ENCODE measurements around the gene SERF2.

Gene SERF2

DNA sequence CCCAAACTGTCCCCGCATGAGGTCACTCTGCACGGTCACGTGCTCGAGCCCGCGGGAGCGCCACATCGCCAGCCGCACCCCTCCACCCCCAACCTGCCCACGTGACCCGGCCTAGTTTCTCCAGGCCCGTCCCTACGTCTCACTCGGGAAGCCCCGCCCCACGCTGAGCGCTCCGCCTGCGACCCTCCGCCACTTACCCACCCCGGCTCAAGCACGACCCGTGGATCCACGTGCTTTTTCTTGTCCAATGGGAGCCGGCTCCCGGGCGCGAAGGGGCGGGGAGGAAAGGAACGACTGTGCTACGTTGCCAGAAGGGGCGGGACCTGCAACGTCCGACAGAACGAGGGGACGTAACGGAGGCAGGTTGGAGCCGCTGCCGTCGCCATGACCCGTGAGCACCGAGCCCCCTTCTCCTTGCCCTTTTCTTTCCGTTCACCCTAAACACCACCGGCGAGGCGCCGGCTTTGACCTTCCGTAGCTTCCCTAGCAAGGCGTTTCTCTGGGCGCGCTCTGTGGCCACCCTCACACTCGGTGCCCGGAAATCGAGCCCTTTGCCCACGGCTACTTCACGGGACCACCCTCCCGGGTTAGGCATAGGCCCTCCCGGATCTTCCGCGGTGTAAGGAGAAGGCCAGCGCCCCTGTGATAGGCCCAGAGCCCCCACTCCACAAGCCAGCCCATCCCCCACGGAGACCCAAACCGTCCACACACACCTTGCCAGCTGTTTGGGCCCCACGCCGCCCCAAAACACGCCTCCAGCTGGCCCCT is at the start of gene SERF2:
Gene SERF2, plus strand, starts transcription at position 328 of the 768 bp plus-strand sequence. Its CDS starts 57 bp downstream, at position 385.
- DNase-seq: peak; percentile 100

DNA sequence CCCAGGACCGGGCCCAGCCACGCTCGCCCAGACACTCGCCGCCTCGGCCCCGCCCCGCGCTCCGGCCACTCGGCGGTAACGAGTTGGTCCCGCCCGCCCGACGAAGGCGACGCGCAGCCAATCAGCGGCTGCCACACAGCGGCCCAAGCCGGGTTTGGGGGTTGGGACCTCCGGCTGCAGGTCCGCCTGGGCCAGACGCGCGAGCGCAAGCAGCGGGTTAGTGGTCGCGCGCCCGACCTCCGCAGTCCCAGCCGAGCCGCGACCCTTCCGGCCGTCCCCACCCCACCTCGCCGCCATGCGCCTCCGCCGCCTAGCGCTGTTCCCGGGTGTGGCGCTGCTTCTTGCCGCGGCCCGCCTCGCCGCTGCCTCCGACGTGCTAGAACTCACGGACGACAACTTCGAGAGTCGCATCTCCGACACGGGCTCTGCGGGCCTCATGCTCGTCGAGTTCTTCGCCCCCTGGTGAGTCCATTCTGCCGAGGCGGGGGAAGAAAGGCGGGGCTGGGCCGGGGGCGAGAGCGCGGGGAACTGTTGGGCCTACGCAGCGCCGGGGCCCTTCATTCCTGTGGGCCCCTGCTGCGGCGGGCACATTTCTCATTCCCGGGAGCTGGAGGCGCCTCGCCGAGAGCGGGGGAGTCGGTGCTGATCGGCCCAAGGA is 45.7 kb upstream of the SERF2 start, which contains the start of gene PDIA3:
Gene PDIA3, plus strand, starts transcription at position 194 of the 658 bp plus-strand sequence. Its CDS starts 102 bp downstream, at position 296.
- DNase-seq: peak; percentile 91

DNA sequence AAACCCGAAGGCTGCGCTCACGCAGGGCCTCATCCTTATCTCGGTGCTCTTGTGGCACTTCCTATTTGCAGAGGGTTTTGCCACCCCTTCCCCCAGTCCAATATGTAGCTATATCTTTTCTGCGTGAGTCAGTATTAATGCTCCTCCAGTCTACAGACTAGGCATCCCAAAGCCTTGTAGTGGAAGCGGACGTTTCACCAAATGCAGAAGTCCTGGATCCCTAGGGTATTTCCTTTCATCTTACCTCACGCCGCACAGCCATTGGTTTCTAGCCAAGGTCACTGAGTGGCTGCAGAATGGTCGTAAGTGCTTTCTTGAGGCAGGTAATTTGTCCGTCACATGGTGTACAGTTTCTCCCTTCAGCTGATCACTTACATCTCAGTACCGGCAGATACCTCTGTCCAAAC is 45.2 kb upstream of the SERF2 start:
- DNase-seq: peak; percentile 45

DNA sequence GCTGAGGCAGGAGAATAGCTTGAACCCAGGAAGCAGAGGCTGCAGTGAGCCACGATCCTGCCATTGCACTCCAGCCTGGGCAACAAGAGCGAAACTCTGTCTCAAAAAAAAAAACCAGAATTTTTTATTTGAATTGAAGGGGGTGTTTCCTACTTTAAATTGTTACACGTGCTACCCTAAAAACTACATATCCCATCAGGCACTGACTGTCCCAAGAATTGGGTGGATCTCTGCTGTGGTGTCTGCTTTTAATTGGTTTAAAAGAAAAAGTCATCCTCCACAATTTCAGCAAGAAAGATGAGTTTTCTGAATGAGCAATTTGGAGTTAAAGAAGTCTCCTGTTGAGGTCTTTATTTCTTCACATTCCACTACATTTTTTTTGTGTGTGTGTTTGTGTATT is 43.7 kb upstream of the SERF2 start:
- DNase-seq: peak; percentile 13

DNA sequence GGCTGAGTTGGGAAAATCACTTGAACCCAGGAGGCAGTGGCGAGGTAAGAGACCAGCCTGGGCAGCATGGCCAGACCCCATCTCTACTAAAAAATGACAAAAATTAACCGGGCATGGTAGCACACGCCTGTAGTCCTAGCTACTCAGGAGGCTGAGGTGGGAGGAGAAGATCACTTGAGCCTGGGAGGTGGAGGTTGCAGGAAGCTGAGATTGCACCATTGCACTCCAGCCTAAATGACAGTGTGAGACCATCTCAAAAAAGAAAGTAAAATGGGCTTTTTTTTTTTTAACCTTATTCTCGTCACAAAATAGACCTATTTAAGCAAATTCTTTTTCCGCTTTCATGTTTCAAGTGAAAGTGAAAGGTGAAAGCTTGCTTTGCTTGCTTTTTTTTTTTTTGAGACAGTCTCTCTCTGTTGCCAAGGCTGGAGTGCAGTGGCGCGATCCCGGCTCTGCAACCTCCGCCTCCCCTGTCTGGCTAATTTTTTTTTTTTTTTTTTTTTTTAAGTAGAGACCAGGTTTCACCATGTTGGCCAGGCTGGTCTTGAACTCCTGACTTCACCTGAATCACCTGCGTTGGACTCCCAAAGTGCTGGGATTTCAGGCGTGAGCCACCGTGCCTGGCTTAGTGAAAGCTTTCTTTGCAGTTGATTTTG is 42.3 kb upstream of the SERF2 start:
- no peak for DNase-seq

DNA sequence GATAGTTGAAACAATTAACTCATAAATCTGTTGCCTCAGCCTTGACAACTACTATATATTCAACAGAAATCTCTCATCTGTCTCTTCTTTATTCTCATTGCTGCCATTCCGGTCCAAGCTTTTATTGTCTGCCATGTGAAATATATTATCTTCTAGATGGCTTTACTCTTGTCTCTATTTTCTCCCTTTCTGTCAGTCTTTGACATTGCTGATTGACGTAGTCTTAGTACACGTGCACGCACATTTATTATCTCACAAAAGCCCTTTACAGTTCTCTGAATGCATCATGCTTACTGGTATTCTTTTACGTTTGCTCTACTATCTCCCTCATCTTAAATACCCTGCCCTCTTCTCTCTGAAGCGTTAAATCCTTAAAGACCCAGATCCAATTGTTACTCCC is 40.2 kb upstream of the SERF2 start:
- DNase-seq: no peak

DNA sequence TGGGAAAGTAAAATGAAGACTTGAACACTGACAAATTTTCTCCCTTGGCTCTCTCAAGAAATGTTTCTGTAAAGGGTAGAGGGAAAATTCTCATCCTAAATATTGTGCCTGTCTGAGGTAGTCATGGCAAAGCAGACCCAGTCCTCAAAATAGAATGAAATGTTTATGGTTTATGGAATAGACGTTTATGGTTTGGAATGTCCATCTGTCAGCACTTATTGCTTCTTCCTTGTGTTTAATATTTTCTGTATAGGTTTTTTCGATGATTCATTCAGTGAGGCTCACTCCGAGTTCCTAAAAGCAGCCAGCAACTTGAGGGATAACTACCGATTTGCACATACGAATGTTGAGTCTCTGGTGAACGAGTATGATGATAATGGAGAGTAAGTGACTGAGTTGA is 29.3 kb upstream of the SERF2 start:
- DNase-seq: peak; percentile 81

DNA sequence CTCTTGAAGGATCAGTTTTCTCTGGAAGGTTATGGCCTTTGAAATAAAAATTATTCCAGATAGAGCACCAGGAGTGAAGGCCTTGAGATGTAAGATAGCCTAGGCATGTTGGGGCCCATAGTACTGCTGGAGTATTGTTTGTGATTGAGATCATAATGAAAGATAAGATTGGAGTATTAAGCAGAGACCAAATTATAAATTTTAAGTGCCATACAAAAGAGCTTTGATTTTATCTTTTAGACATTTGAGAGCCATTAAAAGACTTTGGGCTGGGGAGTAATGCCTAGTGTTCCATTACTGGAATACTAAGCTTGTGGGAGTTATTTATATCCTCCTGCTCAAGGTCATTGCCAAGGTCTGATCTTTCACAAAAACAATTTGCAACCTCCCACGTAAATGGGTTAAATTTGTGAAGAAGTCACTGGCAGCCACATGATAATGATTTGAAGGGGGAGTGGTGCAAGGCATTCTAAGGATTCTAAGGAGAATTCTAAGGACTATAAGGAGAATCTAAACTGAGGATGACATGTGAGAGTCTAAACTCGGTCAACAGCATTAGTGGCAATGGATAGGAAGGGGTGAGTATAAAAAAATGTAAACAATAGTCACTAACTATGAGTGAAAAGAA is 28.2 kb upstream of the SERF2 start:
- peak; percentile 22 for DNase-seq

DNA sequence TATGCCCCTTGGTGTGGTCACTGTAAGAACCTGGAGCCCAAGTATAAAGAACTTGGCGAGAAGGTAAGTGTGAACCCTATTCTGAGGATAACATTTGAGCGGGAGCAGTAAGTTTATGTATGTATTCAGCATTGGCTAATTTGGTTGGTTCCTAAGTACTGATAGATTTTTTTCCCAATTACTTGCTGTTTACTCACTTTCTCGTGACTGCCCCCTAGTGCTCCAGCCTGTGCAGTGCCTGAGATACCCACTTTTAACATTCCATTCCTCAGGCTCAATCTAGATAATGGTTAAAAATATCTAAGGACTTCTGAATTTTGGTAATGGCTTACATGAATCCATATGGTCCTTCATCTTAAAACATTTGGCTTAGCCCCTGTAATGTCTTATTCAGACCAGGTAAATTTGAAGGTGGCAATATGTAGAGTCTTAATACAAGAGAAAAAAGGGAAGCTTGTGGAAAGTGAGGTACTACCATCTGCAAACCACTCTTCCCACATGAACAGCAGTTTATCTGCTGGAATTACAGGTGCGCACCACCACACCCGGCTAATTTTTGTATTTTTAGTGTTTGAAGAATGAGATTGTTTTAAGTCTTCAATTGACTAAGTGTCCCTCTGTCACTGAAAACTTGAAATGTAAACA is 22.4 kb upstream of the SERF2 start:
- DNase-seq: peak; percentile 59

DNA sequence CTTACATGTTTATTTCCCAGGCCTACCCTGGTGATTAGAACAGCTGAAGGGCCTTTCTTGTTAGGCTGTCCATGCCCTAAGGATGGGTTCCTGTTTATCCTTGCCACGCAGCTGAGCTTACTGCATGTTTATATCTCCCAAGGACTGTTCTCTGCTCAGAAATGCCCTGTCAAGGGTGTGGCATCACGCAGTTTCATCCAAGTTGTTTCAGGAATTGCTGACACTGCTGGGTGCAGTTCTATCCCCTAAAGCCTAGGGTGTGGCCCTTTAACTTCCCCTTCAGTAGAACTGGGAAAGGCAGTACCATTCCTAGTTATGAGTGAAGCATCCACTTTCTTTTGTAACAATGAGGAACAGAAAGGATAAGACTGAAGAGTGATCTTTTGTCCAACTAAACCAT is 20.3 kb upstream of the SERF2 start:
- no peak for DNase-seq

DNA sequence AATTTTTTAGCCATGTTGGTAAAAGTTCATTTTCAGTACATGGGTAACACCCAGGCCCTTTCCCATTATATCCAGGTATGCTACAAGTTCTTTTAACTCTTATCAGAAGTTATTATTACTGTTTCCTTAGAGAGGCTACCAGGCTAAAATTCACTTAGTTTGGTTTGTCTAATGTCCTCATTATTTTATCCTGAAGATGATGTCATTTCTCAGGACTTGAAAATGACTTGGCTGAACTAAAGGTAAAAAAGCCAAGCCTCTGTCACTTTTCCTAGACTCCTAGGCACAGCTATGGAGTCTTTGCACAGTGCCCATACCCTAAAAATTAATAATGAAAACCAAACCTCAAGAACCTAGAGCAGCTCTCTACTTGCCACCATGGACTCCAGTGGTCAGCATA is 19.5 kb upstream of the SERF2 start:
- no peak for DNase-seq

DNA sequence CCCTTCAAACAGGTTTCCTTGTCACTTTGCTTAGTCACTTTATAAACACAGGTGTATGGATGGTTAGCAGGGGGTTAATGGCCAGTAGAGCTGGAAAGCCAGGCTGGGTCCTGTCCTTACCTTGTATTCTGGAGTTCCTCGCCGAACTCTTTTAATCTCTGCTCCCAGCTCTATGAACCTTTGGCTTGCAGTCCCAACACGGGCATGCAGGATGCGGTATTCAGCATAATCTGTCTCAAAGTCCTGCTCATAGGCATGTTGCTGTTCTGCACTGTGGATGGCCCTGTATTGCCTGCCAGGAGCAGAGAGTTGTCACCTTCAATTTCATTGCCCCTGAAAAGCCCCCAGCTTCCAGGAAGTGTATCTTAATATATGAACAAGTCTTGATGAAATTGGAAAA is 18.1 kb upstream of the SERF2 start:
- no peak for DNase-seq

DNA sequence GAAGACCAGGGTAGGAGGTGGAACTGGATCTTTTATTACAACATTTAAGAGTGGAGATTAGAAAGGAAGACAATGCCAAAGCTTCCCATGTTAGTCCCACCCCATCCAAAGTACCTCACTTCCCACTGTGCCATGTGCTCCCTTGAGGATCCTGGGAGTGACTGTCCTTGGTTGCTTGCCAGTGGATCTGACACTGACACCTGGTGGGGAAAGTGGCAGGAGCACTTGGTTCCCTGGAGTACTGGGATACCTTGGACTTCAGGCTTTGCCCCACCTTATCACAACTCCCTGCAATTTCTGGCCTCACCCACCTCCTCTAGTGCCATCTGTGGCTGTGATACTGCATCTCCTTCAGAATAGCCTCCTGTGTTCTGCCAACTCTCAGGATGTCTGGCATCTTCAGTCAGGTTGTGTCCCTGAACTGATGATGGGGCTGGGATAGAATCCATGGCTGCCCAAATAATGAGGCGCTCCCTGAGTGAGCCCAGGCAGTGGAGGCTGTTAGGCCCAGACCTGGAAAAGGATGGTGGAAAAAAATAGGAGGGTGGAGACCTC is 16.6 kb upstream of the SERF2 start:
- DNase-seq: peak; percentile 58

DNA sequence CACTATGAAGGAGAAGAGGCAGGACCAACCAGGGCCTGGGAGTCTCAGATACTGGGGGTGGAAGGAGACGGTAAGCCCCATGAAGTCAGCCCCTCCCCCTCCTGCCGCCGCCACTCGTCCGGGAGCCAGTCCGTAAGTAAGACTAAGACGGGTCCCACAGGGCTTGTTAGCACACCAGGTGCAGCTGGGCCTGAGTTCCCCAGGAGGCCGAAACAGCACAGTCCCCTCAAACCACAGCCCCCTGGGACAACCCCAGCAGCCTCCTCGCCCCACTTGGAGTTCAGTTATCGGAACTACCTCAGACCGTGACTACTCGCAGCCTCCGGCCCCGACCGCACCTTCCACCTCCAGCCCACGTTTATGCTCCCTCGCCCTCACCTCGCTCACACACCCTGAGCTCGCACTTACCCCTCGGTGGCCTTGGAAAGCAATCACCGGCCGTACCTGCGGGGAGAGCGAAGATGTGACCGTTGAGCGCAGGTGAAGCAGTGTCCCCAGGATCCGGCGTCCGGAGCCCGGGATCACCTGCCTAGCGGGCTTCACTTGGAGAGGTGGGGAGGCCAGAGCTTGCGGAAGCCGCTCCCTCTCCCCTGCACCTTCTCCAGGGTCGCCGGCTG is 15.9 kb upstream of the SERF2 start:
- DNase-seq: no peak

DNA sequence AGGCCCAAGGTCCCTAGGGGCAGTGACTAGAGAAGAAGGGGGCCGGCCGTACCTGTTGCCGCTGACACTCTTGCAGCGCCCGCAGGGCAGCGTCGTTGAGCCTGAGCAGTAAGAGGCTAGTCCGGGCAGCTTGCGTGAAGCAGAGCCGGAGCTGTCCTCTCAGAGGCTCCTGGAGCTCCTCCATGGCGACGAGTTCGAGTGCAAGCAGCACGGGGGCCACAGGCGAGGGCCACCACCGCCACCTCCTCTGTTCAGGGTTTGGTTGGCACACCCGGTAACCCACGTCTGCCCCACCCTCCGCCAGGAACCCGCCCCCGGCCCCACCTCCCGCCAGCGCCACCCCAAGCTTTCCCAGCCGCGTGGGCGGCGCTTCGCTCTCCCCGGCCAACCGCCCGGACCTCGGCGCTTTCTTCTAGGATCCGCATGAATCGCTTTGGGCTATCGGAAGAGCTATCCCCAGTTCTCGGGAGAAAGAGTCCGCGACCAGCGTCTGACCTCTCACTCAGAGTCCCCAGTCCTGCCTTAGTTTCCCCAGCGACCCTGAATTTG is 15.3 kb upstream of the SERF2 start, which contains the start of gene ELL3:
Gene ELL3, minus strand, starts transcription at position 249 of the 549 bp plus-strand sequence. Its CDS starts 65 bp downstream, at position 184.
- no peak for DNase-seq

DNA sequence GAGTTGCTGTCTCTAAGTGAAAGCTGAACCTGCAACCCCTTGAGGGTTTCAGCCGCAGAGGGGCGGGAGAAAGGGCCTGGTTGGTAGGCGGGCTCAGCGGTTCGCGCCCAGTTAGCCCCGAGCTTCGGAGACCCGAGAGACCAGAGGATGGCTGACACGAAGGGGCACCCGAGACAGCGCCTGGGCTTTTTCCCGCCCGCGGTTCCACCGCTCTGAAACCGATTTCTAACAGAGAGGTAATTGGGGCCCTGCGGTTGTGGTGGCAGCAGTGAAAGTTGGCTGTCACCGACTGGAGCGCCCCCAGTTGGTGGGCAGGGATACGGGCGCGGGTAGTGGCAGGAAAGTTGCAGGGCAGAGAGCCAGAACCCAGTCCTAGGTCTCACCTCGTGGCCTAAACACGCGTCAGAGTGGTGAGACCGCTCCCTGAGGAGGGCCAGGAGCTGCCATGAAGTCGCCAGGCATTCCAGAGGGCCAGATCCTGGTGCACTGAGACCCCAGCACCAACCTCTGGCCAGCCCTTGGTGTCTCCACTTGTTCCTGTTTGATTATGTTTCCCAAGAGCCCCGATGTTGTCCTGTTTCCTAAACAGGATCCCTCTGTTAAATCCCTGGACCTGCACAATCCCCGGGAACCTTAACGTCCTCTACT is 14.7 kb upstream of the SERF2 start:
- peak; percentile 64 for DNase-seq

DNA sequence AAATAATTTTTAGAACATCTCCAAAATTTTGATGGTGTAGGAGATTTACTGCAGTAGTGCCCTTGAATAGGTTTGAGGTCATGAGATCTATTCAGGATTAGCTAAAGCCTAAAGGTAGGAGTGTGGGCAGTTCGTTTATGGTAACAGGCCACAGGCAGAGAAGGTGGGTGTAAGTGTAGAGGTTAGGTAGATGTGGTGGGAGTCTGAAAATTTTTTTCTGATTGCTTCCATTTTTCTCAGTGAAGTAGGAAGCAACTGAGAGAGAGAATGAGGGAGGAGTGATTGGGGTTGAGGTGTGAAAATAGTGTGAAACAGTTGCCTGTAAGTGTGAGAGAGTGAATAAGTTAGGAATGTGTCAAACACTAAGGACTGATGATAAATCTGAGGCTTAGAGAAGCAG is 13.1 kb upstream of the SERF2 start:
- no peak for DNase-seq

DNA sequence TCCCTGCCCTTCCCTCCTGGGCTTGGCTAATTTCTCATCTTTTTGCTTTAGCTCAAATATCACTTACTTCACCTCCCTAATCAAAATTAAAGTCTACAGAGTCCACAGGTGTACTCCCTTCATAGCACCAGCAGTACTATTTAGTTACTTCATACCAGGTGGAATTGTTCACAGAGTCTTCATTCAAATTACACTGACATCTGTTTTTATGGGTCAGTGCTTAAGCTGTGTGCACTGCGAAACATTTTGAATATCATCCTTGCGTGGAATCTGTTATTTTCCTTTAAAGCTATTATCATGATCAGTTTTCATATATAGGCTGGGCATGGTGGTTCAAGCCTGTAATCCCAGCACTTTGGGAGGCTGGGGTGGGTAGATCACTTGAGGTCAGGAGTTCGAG is 2.7 kb upstream of the SERF2 start:
- no peak for DNase-seq

DNA sequence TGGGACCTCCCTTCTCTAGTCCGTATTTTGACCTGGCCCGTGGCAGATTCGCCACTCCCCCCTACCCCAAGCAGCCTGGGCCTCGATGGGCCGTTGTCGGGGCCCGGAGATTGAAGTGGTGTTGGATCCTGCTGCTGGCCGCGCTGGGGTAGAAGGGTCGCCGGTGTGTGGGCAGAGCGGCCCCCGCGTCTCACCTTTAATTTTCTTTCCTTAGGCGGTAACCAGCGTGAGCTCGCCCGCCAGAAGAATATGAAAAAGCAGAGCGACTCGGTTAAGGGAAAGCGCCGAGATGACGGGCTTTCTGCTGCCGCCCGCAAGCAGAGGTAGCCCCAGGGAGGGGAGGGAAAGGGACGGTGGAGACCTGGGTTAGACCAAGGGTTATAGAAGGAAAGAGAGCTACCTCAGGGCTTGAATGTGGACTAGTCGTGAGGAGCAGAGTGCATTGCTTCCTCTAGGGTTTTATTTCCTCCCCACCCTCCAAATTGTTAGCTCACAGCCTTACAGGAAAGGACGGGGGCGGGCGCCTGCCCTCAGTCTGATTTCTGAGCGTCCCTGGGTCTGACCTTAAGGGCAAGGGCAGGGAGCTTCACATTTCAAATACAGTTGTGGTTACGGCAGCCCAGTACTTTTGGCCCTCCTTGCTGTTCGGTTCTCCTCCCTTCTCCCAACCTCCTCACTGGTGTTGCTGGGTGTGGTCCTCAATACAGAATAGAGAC is 799 bp downstream of the SERF2 start:
- peak; percentile 32 for DNase-seq

DNA sequence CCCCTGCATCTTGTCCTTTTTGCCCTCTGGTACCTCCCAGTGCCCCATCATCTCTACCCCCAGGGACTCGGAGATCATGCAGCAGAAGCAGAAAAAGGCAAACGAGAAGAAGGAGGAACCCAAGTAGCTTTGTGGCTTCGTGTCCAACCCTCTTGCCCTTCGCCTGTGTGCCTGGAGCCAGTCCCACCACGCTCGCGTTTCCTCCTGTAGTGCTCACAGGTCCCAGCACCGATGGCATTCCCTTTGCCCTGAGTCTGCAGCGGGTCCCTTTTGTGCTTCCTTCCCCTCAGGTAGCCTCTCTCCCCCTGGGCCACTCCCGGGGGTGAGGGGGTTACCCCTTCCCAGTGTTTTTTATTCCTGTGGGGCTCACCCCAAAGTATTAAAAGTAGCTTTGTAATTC is 1.5 kb downstream of the SERF2 start:
- DNase-seq: no peak

All from fibroblast of skin of right quadriceps (primary cell).